PFSK-1 (cell line): ENCODE results near the gene NXPH4.

Source experiments
- POLR2AphosphoS5 ChIP-seq: IDR thresholded peaks from 2 replicates; pipeline ENCODE4 v1.6.1; 2012; ENCODE audit warnings: low read depth, mild to moderate bottlenecking, control low read depth, low read length, moderate library complexity
- SIN3A ChIP-seq: IDR thresholded peaks from 2 replicates; pipeline ENCODE4 v1.6.1; 2012; ENCODE audit warnings: mild to moderate bottlenecking, low read length, moderate library complexity, borderline replicate concordance; ENCODE audit not compliant: insufficient read depth

DNA sequence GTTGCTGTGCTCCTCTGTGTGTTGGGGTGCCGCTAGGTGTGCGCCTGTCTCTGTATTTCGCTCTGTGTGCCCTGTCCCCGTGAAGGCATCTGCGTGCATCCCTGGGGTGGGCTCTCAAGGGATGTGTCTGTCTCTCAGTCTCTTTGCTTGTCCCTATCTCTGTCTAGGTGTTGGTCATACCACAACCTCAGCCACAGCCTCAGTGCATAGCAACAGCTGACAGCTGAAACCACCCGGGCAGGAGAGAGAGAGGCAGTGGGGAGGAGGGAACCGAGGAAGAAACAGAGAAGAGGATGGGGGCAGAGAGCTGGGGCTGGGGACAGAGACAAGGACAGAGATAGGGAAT lies 953 bp upstream of the NXPH4 start:
- TF ChIP-seq SIN3A (no peak), POLR2AphosphoS5 (no peak)
